Right lobe of liver (tissue), 6 donors: Measurements from ENCODE around the gene TNIK. TPM values are rescaled to one million over a fixed set of nuclear protein-coding genes. Genes with fewer than 3 reads are reported as not detected.

Experiments used
- ATAC-seq, 4 donors: fragments of 200-7000 bp; cut with Tn5 transposase; one replicate each; pipeline ENCODE4 v1.9.1; 2020; ENCODE audit warnings: mild to moderate bottlenecking in 4 of 4, moderate library complexity in 4 of 4
- DNase-seq, 3 donors: peaks; one replicate each; pipeline ENCODE4 v3.0.0-alpha.2; 2020
- H3K27ac ChIP-seq, 3 donors: fragments of 200-600 bp; one replicate each; pipeline ENCODE4 v1.8.0; 2022
- H3K27me3 ChIP-seq, 2 donors: fragments of 200-600 bp; one replicate each; pipeline ENCODE4 v1.8.0; 2022
- H3K36me3 ChIP-seq, 4 donors: fragments of 200-600 bp; sonication (generic) in 1 of 4; one replicate each; pipeline versions ENCODE4 v1.5.1 to v1.8.0; 2017 to 2022; ENCODE audit warnings: control low read depth in 1 of 4
- H3K4me1 ChIP-seq, 4 donors: fragments of 200-600 bp; sonication (generic) in 1 of 4; one replicate each; pipeline versions ENCODE4 v1.5.1 to v1.8.0; 2017 to 2022; ENCODE audit warnings: control low read depth in 1 of 4
- H3K4me3 ChIP-seq, 3 donors: fragments of 200-600 bp; one replicate each; pipeline ENCODE4 v1.8.0; 2022
- H3K9me3 ChIP-seq, 4 donors: fragments of 200-600 bp; sonication (generic) in 1 of 4; one replicate each; pipeline versions ENCODE4 v1.5.1 to v1.8.0; 2017 to 2022; ENCODE audit warnings: control low read depth in 1 of 4
- POLR2A ChIP-seq: fragments of 450-650 bp; IDR thresholded peaks from one replicate; pipeline ENCODE4 v1.6.1; 2017; ENCODE audit warnings: antibody characterized with exemption, mild to moderate bottlenecking
- WGBS: methylation state at CpG from one replicate; pipeline ENCODE4 v1.1.6; 2018; ENCODE audit warnings: low coverage, low lambda C conversion rate; ENCODE audit not compliant: insufficient coverage; ENCODE audit errors: missing lambda C conversion rate; 5-methylcytosine and 5-hydroxymethylcytosine counted together
- intact Hi-C, 2 donors: fragments of 100-400 bp; cut with DNase I; formaldehyde crosslinking; loops; one replicate each; pipeline versions ENCODE4 v1.11.2 to v1.14.1; 2022
- total RNA-seq, 6 experiments: library from RNA; depleted of rRNA in 2 of 6; stranded (reverse); fragments of >200 nt in 2 of 6; fragmentation: NEBNext Ultra II Directional in 3 of 6; extraction: Animal tissue kit (Norgen Biotek cat#: 25700) in 3 of 6; gene quantifications; one replicate each; pipeline versions ENCODE4 v1.1.0 to v1.2.4, GENCODE V29; 2016 to 2023
- TF ChIP-seq, protein P1 (sequence below), 4 donors: fragments of 200-600 bp in 3 of 4; fragments of 450-650 bp in 1 of 4; IDR thresholded peaks; one replicate each; pipeline versions ENCODE4 v1.5.1 to v1.8.0; 2016 to 2022; ENCODE audit warnings: antibody characterized with exemption in 4 of 4, mild to moderate bottlenecking in 2 of 4
- donor health status: DM: no; HTN: yes; CAD: no.
- donor health status: DM: no; HTN: no; CAD: no.
- donor health status: DM: no; HTN: no; CAD: no.
- donor health status: DM: no; HTN: yes; CAD: no.
- donor health status: DM: no; HTN: yes; CAD: no.

TNIK gene
- total RNA-seq, 6 experiments from 2014 or later = 5.2 to 8.0 (median 6.8) TPM

DNA sequence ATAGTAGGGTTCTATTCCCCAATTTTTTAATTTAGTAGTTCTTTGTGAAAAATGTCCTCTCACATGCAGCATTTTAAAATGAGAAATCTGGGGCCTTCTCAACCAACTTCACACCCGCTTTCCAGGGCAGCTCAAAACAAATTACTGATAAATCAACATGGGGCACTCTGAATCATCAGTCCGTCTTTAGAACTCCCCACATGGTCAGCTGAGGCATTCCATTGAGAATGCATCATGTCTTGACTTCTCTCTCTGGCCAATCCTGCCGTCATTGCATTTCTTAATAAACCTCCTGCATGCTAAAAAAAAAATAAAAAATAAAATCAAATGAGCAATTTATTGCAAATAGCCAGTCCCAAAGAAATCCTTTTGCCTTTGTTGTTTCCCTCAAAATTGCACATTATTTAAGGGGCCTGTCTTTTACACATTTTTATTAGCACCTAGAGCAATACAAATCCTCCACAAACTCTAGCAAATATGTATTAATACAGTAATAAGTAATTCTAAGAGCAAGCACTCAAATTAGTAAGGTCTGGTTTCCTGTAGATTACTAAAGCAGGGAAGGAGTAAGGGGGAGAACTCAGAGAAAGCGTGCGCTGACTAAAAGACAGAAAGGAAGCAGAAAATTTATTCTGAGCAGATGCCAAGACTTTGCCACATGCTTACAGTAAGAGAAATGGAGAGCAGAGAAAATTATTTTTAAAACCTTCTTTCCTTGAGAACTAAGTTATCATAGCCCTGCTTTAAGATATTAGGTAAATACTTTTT is 175.7 kb downstream of the TNIK start:
- intact Hi-C loops = no loop called here
- ATAC-seq (no peak), DNase-seq (no peak)
- 76% methylated on average over 5 of the region's 5 CpGs for WGBS
- Histone ChIP-seq H3K4me3 (no peak overlapping the region), H3K27ac (no peak overlapping the region), H3K9me3 (no peaks in the 10 kb centered on the region), H3K36me3 (no peaks in the 10 kb centered on the region), H3K4me1 (peaks cover 0 to 11% (median 0%) of the 10 kb centered on the region in 4 donors), H3K27me3 (no peaks in the 10 kb centered on the region)
- TF ChIP-seq, protein P1, sequence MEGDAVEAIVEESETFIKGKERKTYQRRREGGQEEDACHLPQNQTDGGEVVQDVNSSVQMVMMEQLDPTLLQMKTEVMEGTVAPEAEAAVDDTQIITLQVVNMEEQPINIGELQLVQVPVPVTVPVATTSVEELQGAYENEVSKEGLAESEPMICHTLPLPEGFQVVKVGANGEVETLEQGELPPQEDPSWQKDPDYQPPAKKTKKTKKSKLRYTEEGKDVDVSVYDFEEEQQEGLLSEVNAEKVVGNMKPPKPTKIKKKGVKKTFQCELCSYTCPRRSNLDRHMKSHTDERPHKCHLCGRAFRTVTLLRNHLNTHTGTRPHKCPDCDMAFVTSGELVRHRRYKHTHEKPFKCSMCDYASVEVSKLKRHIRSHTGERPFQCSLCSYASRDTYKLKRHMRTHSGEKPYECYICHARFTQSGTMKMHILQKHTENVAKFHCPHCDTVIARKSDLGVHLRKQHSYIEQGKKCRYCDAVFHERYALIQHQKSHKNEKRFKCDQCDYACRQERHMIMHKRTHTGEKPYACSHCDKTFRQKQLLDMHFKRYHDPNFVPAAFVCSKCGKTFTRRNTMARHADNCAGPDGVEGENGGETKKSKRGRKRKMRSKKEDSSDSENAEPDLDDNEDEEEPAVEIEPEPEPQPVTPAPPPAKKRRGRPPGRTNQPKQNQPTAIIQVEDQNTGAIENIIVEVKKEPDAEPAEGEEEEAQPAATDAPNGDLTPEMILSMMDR (IDR thresholded peaks at IDR 0.05) = no peak

DNA sequence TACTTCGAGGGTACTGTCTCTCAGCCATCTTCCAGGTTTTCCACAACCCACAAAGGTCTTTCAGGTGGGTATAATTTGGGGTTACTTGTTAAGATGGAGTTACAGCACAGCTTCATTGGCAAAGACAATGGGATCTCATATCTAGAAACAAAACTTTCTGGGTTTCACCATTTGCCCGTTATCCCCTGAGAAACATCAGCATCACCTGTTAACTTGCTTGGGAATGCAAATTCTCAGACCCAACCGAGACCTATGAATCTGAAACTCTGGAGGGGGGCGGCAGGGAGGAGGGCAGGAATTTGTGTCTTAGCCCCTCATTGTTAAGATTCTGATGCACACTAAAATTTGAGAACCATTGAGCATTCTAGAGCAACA is 176.4 kb downstream of the TNIK start:
- Histone ChIP-seq H3K27ac (no peak overlapping the region), H3K9me3 (no peaks in the 10 kb centered on the region), H3K4me1 (peaks cover 0 to 17% (median 0%) of the 10 kb centered on the region in 4 donors), H3K36me3 (no peaks in the 10 kb centered on the region), H3K27me3 (no peaks in the 10 kb centered on the region), H3K4me3 (no peak overlapping the region)
- TF ChIP-seq, protein P1 (IDR thresholded peaks at IDR 0.05) = no peak
- TF ChIP-seq POLR2A = no peak
- no peak for DNase-seq
- ATAC-seq = no peak
- intact Hi-C loops = no loop called here
- 86% methylated on average over 4 of the region's 4 CpGs for WGBS

DNA sequence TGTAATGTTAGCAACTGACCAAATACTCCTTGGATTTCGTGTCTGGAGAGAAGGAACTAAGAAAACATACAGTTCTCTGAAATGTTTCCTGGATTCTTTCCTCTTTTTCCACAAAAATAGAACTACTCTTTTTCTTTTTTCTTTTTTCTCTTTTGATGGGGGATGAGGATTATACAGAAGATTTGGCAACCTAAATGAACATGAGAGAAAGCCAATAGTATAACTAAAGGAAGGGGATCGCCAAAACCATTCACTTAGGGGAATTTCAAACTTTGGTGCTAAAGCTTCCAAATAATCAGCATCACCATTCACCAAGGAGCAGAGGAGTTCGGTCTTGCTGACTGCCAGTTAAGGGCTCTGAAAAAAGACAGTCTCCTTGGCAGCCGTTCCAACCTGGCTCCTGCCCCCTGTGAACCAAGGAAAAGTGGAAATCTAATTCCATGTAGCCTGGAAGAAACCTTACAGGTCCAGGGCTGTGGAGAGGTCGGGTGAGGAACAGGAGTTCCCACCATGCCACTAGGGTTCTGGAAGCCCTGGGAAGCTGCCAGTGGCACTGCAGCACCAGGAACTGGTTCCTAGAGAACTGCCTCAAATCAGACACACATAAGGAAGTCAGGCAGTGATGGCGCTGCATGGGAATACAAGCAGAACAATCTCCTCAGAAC is 176.9 kb downstream of the TNIK start:
- Histone ChIP-seq H3K27me3 (no peaks in the 10 kb centered on the region), H3K36me3 (no peaks in the 10 kb centered on the region), H3K4me1 (peaks cover 0 to 22% (median 2%) of the 10 kb centered on the region in 4 donors), H3K4me3 (no peak overlapping the region), H3K9me3 (no peaks in the 10 kb centered on the region), H3K27ac (no peak overlapping the region)
- ATAC-seq (no peak), DNase-seq (no peak)
- intact Hi-C loops = no loop called here
- 71% methylated on average over 4 of the region's 6 CpGs for WGBS
- TF ChIP-seq POLR2A = no peak
- TF ChIP-seq, protein P1 (IDR thresholded peaks at IDR 0.05) = no peak

DNA sequence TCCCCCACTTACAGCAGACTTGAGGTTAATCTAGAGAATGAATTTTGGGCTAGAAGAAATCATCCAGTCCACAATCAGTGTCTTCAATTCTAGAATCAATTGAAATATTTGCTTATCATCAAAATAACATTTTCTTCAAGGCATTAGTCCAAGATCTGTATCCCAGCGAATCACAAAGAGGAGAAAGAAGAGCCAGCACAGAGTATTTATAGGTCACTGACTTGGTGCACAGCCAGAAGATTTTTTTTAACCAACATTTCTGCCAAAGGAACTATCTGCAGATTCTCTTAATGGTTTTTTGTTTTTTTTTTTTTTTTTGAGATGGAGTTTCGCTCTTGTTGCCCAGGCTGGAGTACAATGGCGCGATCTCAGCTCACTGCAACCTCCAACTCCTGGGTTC is 178.2 kb downstream of the TNIK start:
- 86% methylated on average over 1 of the region's 4 CpGs for WGBS
- ATAC-seq = no peak
- no peaks in the 10 kb centered on the region for H3K36me3 ChIP-seq
- intact Hi-C loops = no loop called here
- no peak overlapping the region for H3K27ac ChIP-seq
- no peak for TF ChIP-seq POLR2A
- TF ChIP-seq, protein P1 (IDR thresholded peaks at IDR 0.05) = no peak
- H3K4me1 ChIP-seq = peaks cover 0 to 20% (median 2%) of the 10 kb centered on the region in 4 donors
- H3K9me3 ChIP-seq = no peaks in the 10 kb centered on the region
- no peaks in the 10 kb centered on the region for H3K27me3 ChIP-seq
- DNase-seq = no peak
- no peak overlapping the region for H3K4me3 ChIP-seq
